ENCODE data around the gene CALD1. TPM values are rescaled to one million over a fixed set of nuclear protein-coding genes. Genes with fewer than 3 reads are reported as not detected.

Gene CALD1
- total RNA-seq, 1 donor from 2014 or later: 86.1 TPM

- intact Hi-C loops (cut with DNase I): no loop called here
- no peak for ATAC-seq (ENCODE audit: poor library complexity)
These were observed 216.0 kb downstream of the CALD1 start for GRCh38 chr7:134995239-134996096.

GRCh38 chr7:134996097-134996550 is 216.7 kb downstream of the CALD1 start:
- intact Hi-C loops (cut with DNase I): no loop called here
- DNase-seq (no peak), ATAC-seq (ENCODE audit: poor library complexity) (no peak)

More at GRCh38 chr7:134995239-134996096, 216.0 kb downstream of the CALD1 start:
- DNase-seq: no peak

GRCh38 chr7:134997214-134997885 is 217.9 kb downstream of the CALD1 start:
- intact Hi-C loops (cut with DNase I): no loop called here
- ATAC-seq (ENCODE audit: poor library complexity) (no peak), DNase-seq (no peak)

GRCh38 chr7:134999136-134999535 is 219.7 kb downstream of the CALD1 start:
- ATAC-seq (ENCODE audit: poor library complexity) (no peak), DNase-seq (no peak)
- intact Hi-C loops (cut with DNase I): no loop called here

- intact Hi-C loops (cut with DNase I): no loop called here
- DNase-seq (no peak), ATAC-seq (ENCODE audit: poor library complexity) (no peak)
These were observed 222.1 kb downstream of the CALD1 start for GRCh38 chr7:135001390-135002165.

- no peak for ATAC-seq (ENCODE audit: poor library complexity)
- intact Hi-C loops (cut with DNase I): no loop called here
These were observed 232.8 kb downstream of the CALD1 start for GRCh38 chr7:135012229-135012628.

More at GRCh38 chr7:135012229-135012628, 232.8 kb downstream of the CALD1 start:
- no peak for DNase-seq

Other genes starting within 250 kb of the CALD1 start
- gene AKR1B15, start 230.5 kb upstream of the CALD1 start, total RNA-seq: not detected
- gene BPGM, start 132.8 kb upstream of the CALD1 start, total RNA-seq: 12.3 TPM
- gene AGBL3, start 206.9 kb downstream of the CALD1 start, total RNA-seq: 1.2 TPM